Skin of body (tissue), 2 donors: ENCODE data around the gene MINPP1. TPM values are rescaled to one million over a fixed set of nuclear protein-coding genes. Genes with fewer than 3 reads are reported as not detected.
A peak's percentile ranks its signal among the peaks of the same experiment; 100 is the strongest.

Source experiments
- DNase-seq: peaks from one replicate; lab custom pipeline; 2025; lab: John Stamatoyannopoulos, UW
- total RNA-seq: library from RNA; depleted of rRNA; stranded (reverse); fragments of >200 nt; gene quantifications from one replicate; pipeline ENCODE4 v1.2.3, GENCODE V29; 2014

Gene MINPP1
- total RNA-seq, 1 donor from 2014 or later = 15.6 TPM

GRCh38 chr10:87519582-87519981 lies 14.9 kb downstream of the MINPP1 start:
- DNase-seq = no peak

DNA sequence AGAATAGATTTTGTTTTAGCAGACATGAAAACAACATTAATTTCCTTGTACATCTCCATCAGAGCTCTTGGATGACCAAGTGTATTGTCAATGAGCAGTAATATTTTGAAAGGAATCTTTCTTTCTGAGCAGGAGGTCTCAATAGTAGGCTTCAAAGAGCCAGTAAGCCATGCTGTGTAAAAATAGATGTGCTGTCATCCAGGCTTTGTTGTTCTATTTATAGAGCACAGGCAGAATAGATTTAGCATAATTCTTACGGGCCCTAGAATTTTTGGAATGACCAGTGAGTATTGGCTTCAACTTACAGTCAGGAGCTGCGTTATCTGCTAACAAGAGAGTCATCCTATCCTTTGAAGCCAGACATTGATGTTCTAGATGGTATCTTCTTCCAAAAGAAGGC lies 19.0 kb downstream of the MINPP1 start:
- no peak for DNase-seq

DNA sequence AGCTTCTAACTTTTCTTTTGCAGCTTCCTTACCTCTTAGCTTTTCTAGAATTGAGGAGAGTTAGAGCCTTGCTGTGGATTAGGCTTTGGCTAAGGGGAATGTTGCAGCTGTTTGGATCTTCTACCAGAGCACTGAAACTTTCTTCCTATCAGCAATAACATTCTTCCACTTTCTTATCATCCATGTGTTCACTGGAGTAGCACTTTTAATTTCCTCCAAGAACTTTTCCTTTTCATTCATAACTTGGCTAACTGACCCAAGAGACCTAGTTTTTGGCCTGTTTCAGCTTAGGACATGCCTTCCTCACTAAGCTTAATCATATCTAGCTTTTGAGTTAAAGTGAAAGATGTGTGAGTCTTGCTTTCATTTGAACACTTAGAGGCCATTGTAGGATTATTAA lies 19.6 kb downstream of the MINPP1 start:
- no peak for DNase-seq

DNA sequence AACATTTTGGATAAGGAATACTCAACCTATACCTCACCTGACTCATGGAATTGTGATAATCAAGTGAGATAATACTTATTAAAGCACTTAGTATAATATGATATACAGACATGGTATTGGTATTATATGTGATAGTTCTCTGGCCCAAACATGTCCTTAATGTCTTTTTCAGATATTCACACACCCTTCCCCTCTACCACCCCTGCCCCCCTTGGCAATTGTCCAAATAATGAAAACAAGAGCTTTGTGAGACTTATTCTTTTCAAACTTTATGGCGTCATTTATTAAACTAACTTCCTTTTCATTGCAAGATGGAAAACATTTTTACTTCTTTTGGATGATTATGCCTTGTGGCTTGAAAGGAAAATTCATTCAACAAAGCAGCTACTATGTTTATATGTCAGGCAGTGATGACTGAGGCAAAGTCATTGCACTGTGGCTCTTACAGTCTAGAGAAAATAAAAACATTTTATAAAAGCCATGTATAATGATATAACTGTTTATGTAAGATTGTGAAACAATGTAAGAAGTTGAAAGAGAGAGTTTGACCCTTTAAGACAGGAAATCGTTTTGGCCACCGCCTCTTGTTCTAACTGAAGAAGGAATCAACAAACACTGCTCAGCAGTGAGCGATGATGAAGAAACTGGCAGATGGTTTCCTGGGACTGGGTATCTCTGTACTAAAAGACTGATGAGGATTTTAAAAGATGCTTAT lies 27.4 kb downstream of the MINPP1 start:
- no peak for DNase-seq

DNA sequence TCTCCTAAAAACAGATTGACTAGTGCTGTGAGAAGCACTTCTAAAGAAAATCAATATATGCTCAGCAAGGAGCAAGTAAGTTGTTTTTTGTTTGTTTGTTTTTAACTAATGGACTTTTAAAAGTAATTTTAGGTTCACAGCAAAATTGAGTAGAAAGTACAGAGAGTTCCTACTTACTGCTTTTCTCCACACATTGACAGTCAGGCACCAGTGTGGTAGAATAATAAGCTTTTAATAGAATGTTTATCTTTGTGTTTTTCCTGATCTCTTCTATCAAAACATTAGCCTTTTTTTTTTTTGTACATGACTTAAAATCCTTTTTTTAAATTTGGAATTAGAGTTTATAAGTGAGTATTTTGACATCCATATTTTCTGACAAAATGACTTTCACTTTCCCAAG lies 28.0 kb downstream of the MINPP1 start:
- DNase-seq = no peak

DNA sequence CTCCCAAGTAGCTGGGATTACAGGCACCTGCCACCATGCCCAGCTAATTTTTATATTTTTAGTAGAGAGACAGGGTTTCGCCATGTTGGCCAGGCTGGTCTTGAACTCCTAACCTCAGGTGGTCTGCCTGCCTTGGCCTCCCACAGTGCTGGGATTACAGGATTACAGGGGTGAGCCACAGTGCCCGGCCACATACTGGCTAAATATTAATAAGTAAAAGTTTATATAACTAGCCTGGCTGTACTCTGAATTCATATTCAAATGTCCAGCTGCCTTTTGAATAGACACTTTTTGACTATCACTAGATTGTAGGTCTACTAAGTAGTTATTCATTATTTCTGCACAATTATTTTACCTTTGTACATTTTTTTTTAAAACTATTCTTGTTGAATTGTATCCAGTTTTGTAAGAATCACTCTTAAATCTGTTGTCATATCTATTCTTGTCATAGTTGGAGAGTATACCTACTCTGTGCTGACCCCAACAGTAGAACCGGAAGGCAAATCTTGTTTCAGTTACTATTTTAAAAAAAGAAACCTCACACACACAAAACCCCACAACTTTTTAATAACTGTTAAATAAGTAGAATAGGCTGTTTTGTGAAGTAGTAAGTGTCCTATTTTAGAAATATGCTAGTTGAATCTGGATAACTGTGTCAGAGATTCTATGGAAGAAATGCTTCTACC lies 29.6 kb downstream of the MINPP1 start:
- DNase-seq = no peak

- peak; percentile 68 for DNase-seq
Measured at GRCh38 chr10:87538092-87539015, 33.7 kb downstream of the MINPP1 start.

DNA sequence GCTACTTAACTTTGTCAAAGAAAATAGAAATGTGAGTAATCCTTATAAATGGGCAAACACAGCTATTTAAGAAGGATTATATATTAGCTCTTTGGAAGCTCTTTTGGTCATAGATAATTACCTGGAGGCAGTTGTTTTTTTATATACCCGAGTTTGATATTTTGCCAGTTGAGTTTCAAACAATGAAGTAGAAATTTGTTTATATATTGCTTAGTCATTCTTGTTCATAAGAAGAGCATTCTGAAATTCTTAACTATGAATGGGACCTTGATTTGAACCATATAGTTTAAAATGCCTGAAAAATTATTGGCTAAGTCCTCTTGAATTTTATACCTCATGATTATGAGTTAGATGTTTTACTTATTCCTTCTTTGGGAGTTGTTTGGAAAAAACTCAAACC lies 36.4 kb downstream of the MINPP1 start:
- no peak for DNase-seq

GRCh38 chr10:87544721-87545120 lies 40.0 kb downstream of the MINPP1 start:
- DNase-seq = no peak

- no peak for DNase-seq
Measured at GRCh38 chr10:87545783-87546182, 41.1 kb downstream of the MINPP1 start.

DNA sequence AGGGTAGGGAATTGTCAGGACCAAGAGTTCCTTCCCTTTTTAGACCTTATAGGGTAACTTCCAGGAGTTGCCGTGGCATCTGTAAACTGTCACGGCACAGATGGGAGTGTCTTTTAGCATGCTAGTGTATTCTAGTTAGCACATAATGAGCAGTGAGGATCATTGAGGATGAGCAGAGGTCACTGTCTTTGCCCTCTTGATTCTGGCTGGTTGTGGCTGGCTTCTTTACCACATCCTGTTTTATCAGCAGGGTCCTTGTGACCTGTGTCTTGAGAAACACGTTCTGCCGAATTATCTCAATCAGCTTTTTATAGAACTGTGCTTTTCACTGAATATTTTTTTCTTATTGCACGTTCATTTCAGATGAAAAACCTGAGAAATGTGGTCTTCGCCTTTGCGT lies 41.5 kb downstream of the MINPP1 start:
- DNase-seq = no peak

DNA sequence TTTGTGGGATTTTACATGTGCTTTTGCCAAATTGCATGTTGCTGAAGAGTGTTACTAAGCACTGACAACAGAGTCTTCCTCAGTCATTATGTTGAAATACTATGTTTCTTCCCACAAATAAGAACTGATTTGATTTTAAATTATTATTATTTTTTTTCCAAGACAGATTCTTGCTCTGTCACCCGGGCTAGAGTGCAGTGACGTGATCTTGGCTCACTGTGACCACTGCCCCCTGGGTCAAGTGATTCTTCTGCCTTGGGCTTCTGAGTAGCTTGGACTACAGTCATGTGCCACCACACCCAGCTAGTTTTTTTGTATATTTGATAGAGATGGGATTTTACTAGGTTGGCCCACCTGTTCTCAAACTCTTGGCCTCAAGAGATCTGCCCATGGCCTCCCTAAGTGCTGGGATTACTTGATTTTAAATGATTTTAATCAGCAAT lies 42.3 kb downstream of the MINPP1 start:
- no peak for DNase-seq

DNA sequence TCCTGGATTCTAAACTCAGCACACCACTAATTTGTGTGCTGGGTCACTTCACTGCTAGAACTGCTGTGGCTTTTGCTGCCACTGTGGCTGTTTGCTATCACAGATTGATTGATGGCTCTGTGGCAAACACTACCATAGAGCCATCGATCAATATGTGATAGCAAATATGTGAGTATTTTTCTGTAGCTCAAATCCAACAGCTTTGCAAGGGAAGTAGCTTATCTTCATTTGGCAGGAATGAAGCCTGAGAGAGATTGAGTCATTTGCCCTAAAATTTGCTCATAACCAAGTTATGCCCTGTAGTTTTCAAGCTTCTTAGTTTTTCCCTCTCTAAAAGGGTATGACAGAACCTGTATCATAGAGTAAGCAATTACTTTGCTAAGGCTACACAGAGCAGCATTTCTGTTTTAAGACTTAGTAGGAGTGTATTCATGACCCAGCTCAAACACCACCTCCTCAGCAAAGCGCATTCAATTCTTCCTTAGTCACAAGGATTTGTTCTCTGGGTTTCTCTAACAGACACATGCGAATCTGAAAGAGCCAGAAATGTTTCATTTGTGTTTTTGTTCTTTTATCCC lies 43.1 kb downstream of the MINPP1 start:
- no peak for DNase-seq

DNA sequence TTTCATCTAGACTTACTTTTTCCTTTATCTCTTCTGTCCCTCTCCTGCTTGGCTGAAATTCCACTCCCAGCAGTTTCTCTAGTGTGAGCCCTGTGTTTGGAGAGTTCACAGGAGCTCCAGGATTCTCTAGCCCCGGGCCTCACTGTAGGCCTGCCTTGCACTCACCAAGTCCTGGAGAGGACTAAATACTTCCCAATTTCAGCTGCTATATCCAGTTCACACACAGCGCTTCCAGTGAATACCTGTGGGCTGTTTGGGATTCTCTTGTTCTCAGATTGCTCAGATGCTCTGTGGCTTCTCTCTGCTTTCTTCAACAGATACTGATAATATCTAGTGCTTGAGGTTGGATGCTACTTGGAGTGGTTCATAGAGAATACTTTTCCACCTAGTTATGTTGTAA lies 46.0 kb downstream of the MINPP1 start:
- DNase-seq = no peak

DNA sequence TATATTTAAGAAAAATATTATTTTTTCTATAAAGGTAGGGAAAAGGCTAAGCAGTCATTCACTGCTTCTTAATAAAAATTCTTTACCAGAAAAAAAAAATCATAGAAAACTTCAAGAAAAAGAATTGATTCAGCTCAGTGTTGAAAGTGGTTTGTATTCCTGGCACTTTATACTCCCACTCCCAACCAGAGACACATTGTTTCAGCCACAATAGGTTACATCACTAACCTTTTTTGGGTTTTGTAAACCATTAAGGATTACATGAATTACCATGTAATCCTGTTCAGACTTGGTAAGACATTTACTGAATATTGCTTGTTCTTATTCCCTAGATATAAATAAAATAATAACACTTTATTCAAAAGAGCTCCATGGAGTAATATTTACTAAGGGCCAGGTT lies 46.6 kb downstream of the MINPP1 start:
- no peak for DNase-seq

DNA sequence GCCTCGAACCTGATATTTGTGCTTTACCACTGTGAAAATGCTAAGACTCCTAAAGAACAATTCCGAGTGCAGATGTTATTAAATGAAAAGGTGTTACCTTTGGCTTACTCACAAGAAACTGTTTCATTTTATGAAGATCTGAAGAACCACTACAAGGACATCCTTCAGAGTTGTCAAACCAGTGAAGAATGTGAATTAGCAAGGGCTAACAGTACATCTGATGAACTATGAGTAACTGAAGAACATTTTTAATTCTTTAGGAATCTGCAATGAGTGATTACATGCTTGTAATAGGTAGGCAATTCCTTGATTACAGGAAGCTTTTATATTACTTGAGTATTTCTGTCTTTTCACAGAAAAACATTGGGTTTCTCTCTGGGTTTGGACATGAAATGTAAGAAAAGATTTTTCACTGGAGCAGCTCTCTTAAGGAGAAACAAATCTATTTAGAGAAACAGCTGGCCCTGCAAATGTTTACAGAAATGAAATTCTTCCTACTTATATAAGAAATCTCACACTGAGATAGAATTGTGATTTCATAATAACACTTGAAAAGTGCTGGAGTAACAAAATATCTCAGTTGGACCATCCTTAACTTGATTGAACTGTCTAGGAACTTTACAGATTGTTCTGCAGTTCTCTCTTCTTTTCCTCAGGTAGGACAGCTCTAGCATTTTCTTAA lies 47.7 kb downstream of the MINPP1 start:
- DNase-seq = no peak

DNA sequence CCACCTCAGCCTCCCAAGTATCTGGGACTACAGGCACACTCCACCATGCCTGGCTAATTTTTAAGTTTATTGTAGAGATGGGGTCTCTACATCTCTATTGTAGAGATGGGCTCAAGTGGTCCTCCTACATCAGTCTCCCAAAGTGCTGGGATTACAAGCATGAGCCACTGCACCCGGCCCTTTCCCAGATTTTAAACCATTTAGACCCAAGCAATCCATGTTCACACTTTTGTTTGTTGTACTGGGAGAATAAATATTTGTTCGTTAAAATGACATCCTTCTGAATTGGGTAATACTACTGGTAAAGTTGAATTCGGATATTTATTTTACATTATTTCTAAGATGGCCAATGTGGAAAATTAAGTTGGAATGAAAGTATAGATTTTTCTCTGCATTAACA lies 52.7 kb downstream of the MINPP1 start:
- no peak for DNase-seq

DNA sequence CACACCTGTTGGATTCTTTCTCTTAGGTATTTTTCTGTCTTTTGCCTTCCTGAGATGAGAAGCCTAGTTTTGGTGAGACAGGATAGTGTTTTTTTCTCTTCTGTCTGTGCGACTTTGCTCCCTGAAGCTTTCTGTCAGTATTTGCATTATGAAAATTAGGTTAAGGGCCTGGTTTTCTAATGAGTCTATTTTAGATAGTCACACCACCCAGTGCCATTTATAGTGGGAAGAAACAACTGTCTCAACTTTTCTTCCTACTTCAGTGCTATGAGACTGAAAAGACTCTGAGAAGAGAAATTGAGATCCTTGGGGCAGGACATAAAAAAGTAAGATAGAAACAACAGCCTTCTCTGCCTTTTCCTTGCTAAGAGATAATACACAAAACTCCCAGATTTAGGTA lies 53.6 kb downstream of the MINPP1 start:
- no peak for DNase-seq

DNA sequence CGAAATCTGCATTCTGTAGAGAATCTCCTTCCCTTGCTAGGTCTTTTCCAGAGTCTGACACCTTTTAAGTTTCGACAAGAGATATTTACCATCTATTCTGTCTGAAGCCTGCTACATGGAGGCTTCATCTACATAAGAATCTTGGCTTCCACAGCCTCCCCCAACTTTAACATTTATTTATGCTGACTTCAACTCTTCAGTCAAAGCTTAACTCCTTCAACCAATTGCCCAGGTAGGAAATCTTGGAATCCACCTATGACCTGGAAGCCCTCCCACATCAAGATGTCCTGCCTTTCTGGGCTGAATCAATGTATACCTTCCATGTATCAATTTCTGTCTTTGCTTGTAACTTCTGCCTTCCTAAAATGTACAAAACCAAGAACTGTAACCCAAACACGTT lies 54.7 kb downstream of the MINPP1 start:
- DNase-seq = no peak

- no peak for DNase-seq
Measured at GRCh38 chr10:87560495-87561129, 55.9 kb downstream of the MINPP1 start.

- no peak for DNase-seq
Measured at GRCh38 chr10:87562750-87563149, 58.1 kb downstream of the MINPP1 start.
